HEK293 (cell line): ENCODE measurements around the gene UBE2F.

Experiments
- CTCF ChIA-PET: fragments of 350-600 bp; formaldehyde crosslinking; extraction: SDS; loops from one replicate; lab custom pipeline; 2021; ENCODE audit warnings: antibody characterized with exemption; lab: Yijun Ruan, JAX
- POLR2A ChIA-PET: fragments of 300-600 bp; formaldehyde crosslinking; extraction: SDS; loops from one replicate; lab custom pipeline; 2020; ENCODE audit warnings: antibody characterized with exemption, inconsistent platforms; lab: Yijun Ruan, JAX
- H3K27ac ChIP-seq: fragments of 200-500 bp; sonication (Bioruptor generic); 2 replicates; pipeline ENCODE4 v1.5.1; 2014; ENCODE audit warnings: low read depth, low read length, control low read depth, inconsistent platforms; ENCODE audit errors: extremely low read depth
- H3K36me3 ChIP-seq, 2 experiments: fragments of 200-500 bp in 1 of 2; sonication (Bioruptor generic) in 1 of 2; 1 replicate in 1 of 2; 2 replicates in 1 of 2; pipeline ENCODE4 v1.5.1; 2014 to 2017; ENCODE audit warnings: inconsistent platforms in 2 of 2, low read length in 2 of 2; ENCODE audit not compliant: control insufficient read depth in 2 of 2, insufficient read depth in 1 of 2
- H3K4me1 ChIP-seq: fragments of 200-500 bp; sonication (Bioruptor generic); 2 replicates; pipeline ENCODE4 v1.5.1; 2014; ENCODE audit warnings: mild to moderate bottlenecking, low read length, inconsistent platforms; ENCODE audit not compliant: control insufficient read depth, insufficient read depth
- H3K4me3 ChIP-seq: 2 replicates; pipeline ENCODE4 v1.5.1; 2011; ENCODE audit warnings: low read depth, mild to moderate bottlenecking, control low read depth, low read length, moderate library complexity
- H3K9me3 ChIP-seq: fragments of 200-500 bp; sonication (Bioruptor generic); 2 replicates; pipeline ENCODE4 v1.5.1; 2014; ENCODE audit warnings: low read depth, low read length, inconsistent platforms; ENCODE audit not compliant: control insufficient read depth, insufficient read depth
- HOXA7 ChIP-seq: sonication (generic); formaldehyde crosslinking; IDR thresholded peaks from 2 replicates; pipeline ENCODE4 v1.8.1; 2022; ENCODE audit warnings: missing genetic modification reagents, borderline replicate concordance
- KLF10 ChIP-seq: fragments of 450-650 bp; IDR thresholded peaks from 2 replicates; pipeline ENCODE4 v1.5.1; 2018; ENCODE audit warnings: missing biosample characterization, mild to moderate bottlenecking, missing genetic modification characterization
- KLF16 ChIP-seq: fragments of 450-650 bp; formaldehyde crosslinking; IDR thresholded peaks from 2 replicates; pipeline ENCODE4 v1.5.1; 2017; ENCODE audit warnings: missing biosample characterization, missing genetic modification characterization
- KLF8 ChIP-seq: fragments of 450-650 bp; formaldehyde crosslinking; IDR thresholded peaks from 2 replicates; pipeline ENCODE4 v1.5.1; 2016; ENCODE audit warnings: missing biosample characterization, missing genetic modification characterization
- SCRT1 ChIP-seq: fragments of 450-650 bp; formaldehyde crosslinking; IDR thresholded peaks from 2 replicates; pipeline ENCODE4 v1.5.1; 2016; ENCODE audit warnings: missing biosample characterization, missing genetic modification characterization, borderline replicate concordance
- SETDB1 ChIP-seq: IDR thresholded peaks from one replicate; pipeline ENCODE4 v1.6.1; 2017; ENCODE audit warnings: mild to moderate bottlenecking, low read length, moderate library complexity, mixed read lengths; ENCODE audit not compliant: insufficient read length
- TRIM28 ChIP-seq: IDR thresholded peaks from 2 replicates; pipeline ENCODE4 v1.6.1; 2011; ENCODE audit warnings: low read length, control low read depth, borderline replicate concordance
- YY2 ChIP-seq: fragments of 450-650 bp; formaldehyde crosslinking; IDR thresholded peaks from 2 replicates; pipeline ENCODE4 v1.5.1; 2016; ENCODE audit warnings: missing biosample characterization, missing genetic modification characterization
- ZFHX2 ChIP-seq: fragments of 450-650 bp; formaldehyde crosslinking; conservative IDR thresholded peaks from 2 replicates; pipeline ENCODE4 v1.5.1; 2016; ENCODE audit warnings: missing biosample characterization, missing genetic modification characterization
- ZFP3 ChIP-seq: fragments of 450-650 bp; formaldehyde crosslinking; IDR thresholded peaks from 2 replicates; pipeline ENCODE4 v1.5.1; 2016; ENCODE audit warnings: low read depth, missing biosample characterization, missing genetic modification characterization
- ZNF132 ChIP-seq: fragments of 450-650 bp; formaldehyde crosslinking; IDR thresholded peaks from 2 replicates; pipeline ENCODE4 v1.5.1; 2017; ENCODE audit warnings: missing biosample characterization, missing genetic modification characterization, borderline replicate concordance
- ZNF133 ChIP-seq: fragments of 450-650 bp; formaldehyde crosslinking; IDR thresholded peaks from 2 replicates; pipeline ENCODE4 v1.5.1; 2016; ENCODE audit warnings: missing biosample characterization, missing genetic modification characterization
- ZNF169 ChIP-seq: fragments of 450-650 bp; formaldehyde crosslinking; IDR thresholded peaks from 2 replicates; pipeline ENCODE4 v1.5.1; 2016; ENCODE audit warnings: missing biosample characterization, missing genetic modification characterization
- ZNF19 ChIP-seq: fragments of 450-650 bp; formaldehyde crosslinking; IDR thresholded peaks from 2 replicates; pipeline ENCODE4; 2016; ENCODE audit warnings: missing biosample characterization, missing genetic modification characterization, low read depth
- ZNF2 ChIP-seq: fragments of 450-650 bp; formaldehyde crosslinking; IDR thresholded peaks from 2 replicates; pipeline ENCODE4 v1.5.1; 2016; ENCODE audit warnings: missing biosample characterization, missing genetic modification characterization
- ZNF202 ChIP-seq: fragments of 450-650 bp; formaldehyde crosslinking; IDR thresholded peaks from 2 replicates; pipeline ENCODE4 v1.5.1; 2016; ENCODE audit warnings: missing biosample characterization, missing genetic modification characterization, borderline replicate concordance
- ZNF302 ChIP-seq: fragments of 450-650 bp; formaldehyde crosslinking; IDR thresholded peaks from 2 replicates; pipeline ENCODE4 v1.5.1; 2016; ENCODE audit warnings: missing biosample characterization, missing genetic modification characterization, low read depth
- ZNF433 ChIP-seq: fragments of 450-650 bp; formaldehyde crosslinking; IDR thresholded peaks from 2 replicates; pipeline ENCODE4 v1.5.1; 2016; ENCODE audit warnings: missing biosample characterization, missing genetic modification characterization, low read depth
- ZNF473 ChIP-seq: fragments of 450-650 bp; formaldehyde crosslinking; IDR thresholded peaks from 2 replicates; pipeline ENCODE4 v1.5.1; 2017; ENCODE audit warnings: missing biosample characterization, missing genetic modification characterization
- ZNF544 ChIP-seq: fragments of 450-650 bp; formaldehyde crosslinking; IDR thresholded peaks from 2 replicates; pipeline ENCODE4 v1.5.0; 2017; ENCODE audit warnings: missing biosample characterization, missing genetic modification characterization
- ZNF629 ChIP-seq: fragments of 450-650 bp; formaldehyde crosslinking; IDR thresholded peaks from 2 replicates; pipeline ENCODE4 v1.5.1; 2017; ENCODE audit warnings: missing biosample characterization, missing genetic modification characterization
- ZNF707 ChIP-seq: fragments of 450-650 bp; formaldehyde crosslinking; IDR thresholded peaks from 2 replicates; pipeline ENCODE4 v1.5.1; 2016; ENCODE audit warnings: missing biosample characterization, missing genetic modification characterization
- TF ChIP-seq, protein P1 (sequence below): fragments of 450-650 bp; IDR thresholded peaks from 2 replicates; pipeline ENCODE4 v1.5.1; 2018; ENCODE audit warnings: missing biosample characterization, mild to moderate bottlenecking, missing genetic modification characterization
- TF ChIP-seq, protein P2 (sequence below): fragments of 450-650 bp; formaldehyde crosslinking; IDR thresholded peaks from 2 replicates; pipeline ENCODE4 v1.5.0; 2017; ENCODE audit warnings: missing biosample characterization, missing genetic modification characterization, borderline replicate concordance
- TF ChIP-seq, protein P3 (sequence below): fragments of 450-650 bp; formaldehyde crosslinking; IDR thresholded peaks from 2 replicates; pipeline ENCODE4 v1.5.1; 2016; ENCODE audit warnings: missing biosample characterization, missing genetic modification characterization

Gene UBE2F

DNA sequence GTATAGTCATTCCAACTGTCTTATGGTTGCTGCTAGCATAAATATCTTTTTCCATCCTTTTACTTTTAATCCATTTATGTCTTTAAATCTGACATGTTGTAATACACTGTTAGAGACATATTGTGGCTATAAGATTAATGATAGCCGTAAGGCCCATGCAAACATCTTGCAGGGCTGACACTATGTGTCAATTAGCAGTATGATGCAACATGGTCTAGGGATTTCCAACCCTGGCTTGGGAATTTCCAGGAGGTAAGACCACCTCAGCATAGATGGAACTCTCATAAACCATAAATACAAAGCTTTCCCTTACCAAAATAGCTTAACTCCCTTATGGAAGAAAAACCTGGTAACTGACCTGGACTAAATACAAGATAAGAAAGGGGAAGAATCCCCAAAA is 110.5 kb downstream of the UBE2F start:
- Histone ChIP-seq H3K4me1 (no peaks in the 10 kb centered on the region), H3K27ac (peak overlapping the region; percentile 42; the same call in 1 of the 2 replicates), H3K4me3 (no peak overlapping the region), H3K9me3 (no peaks in the 10 kb centered on the region), H3K36me3 (peaks cover 26 to 65% of the 10 kb centered on the region in 2 experiments)
- CTCF ChIA-PET, result interaction anchor here (0.6 to 0.7 kb wide), 2 partner anchors 81 to 565 kb away, joined by 3 read pairs; no protein-coding TSS in a partner anchor
- POLR2A ChIA-PET, result no interaction called here
- TF ChIP-seq, protein P1, sequence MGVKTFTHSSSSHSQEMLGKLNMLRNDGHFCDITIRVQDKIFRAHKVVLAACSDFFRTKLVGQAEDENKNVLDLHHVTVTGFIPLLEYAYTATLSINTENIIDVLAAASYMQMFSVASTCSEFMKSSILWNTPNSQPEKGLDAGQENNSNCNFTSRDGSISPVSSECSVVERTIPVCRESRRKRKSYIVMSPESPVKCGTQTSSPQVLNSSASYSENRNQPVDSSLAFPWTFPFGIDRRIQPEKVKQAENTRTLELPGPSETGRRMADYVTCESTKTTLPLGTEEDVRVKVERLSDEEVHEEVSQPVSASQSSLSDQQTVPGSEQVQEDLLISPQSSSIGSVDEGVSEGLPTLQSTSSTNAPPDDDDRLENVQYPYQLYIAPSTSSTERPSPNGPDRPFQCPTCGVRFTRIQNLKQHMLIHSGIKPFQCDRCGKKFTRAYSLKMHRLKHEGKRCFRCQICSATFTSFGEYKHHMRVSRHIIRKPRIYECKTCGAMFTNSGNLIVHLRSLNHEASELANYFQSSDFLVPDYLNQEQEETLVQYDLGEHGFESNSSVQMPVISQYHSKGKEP, result 0 out of 2 replicates have a peak, but pooled peaks have one; percentile 20
- TF ChIP-seq TRIM28 (peak; percentile 32; the same call in 1 of the 2 replicates), YY2 (no peak), ZFHX2 (tag by site-specific recombination) (no peak), ZNF19 (tag by site-specific recombination) (no peak), SCRT1 (no peak)
- TF ChIP-seq, protein P2, sequence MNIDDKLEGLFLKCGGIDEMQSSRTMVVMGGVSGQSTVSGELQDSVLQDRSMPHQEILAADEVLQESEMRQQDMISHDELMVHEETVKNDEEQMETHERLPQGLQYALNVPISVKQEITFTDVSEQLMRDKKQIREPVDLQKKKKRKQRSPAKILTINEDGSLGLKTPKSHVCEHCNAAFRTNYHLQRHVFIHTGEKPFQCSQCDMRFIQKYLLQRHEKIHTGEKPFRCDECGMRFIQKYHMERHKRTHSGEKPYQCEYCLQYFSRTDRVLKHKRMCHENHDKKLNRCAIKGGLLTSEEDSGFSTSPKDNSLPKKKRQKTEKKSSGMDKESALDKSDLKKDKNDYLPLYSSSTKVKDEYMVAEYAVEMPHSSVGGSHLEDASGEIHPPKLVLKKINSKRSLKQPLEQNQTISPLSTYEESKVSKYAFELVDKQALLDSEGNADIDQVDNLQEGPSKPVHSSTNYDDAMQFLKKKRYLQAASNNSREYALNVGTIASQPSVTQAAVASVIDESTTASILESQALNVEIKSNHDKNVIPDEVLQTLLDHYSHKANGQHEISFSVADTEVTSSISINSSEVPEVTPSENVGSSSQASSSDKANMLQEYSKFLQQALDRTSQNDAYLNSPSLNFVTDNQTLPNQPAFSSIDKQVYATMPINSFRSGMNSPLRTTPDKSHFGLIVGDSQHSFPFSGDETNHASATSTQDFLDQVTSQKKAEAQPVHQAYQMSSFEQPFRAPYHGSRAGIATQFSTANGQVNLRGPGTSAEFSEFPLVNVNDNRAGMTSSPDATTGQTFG (tag by site-specific recombination), result no peak

DNA sequence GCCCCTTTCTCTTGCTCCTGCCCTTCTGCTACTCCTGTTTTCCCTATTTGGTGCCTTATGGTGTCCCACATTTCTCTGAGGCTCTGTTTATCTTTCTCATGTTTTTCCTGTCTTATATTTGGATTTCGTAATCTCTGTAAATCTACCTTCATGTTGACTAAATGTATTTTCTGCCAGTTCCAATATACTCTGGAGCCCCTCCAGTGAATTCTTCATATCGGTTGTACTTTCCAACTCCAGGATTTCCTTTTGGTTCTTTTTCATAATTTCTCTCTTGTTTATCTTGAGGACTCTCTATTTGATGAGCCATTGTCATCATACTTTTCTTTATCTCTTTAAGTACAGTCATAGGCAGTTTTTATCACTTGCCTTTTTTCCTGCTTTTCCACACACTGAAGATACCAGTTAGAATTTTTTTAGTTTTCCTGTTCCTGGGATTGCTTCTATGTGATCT is 113.1 kb downstream of the UBE2F start:
- ChIA-PET POLR2A (no interaction called here), CTCF (no interaction called here)
- no peak overlapping the region for H3K27ac ChIP-seq
- no peaks in the 10 kb centered on the region for H3K4me1 ChIP-seq
- peaks cover 22 to 62% of the 10 kb centered on the region in 2 experiments for H3K36me3 ChIP-seq
- H3K9me3 ChIP-seq, result no peaks in the 10 kb centered on the region
- TF ChIP-seq ZNF2 (tag by site-specific recombination), result no peak
- TF ChIP-seq SETDB1, result peak; percentile 75
- no peak overlapping the region for H3K4me3 ChIP-seq

DNA sequence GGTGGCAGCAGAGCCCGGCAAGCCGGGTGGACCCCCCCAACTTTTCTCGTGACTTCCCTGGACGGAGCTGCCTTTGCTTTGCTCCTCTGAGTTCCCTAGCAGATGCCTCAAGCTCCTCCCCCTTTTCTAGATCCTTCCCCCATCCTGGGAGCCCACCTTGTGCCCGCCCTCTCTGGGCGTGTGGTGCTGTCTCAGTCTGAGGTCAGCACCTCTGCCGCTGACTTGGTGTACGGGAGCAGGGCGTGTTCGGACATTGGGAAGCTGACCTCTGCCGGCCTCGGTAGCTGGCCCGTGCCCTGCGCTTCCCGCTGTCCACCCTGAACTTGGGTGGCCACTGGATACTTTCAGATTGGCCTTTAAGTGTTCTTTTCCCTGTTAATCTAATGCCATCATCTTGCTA is 113.7 kb downstream of the UBE2F start:
- no peak for TF ChIP-seq ZNF629
- TF ChIP-seq HOXA7, result no peak
- TF ChIP-seq ZNF132 (tag by site-specific recombination), result no peak
- TF ChIP-seq ZFP3, result no peak
- no peak for TF ChIP-seq KLF8 (tag by site-specific recombination)
- TF ChIP-seq ZNF133 (tag by site-specific recombination), result no peak
- no peak for TF ChIP-seq ZNF473 (tag by site-specific recombination)
- TF ChIP-seq SETDB1, result no peak
- TF ChIP-seq ZNF544 (tag by site-specific recombination), result no peak
- no peak for TF ChIP-seq ZNF707 (tag by site-specific recombination)
- no peak for TF ChIP-seq KLF16 (tag by site-specific recombination)
- TF ChIP-seq ZNF169 (tag by site-specific recombination), result no peak
- TF ChIP-seq KLF10 (tag by site-specific recombination), result no peak
- no peak for TF ChIP-seq ZNF202 (tag by site-specific recombination)
- TF ChIP-seq, protein P3, sequence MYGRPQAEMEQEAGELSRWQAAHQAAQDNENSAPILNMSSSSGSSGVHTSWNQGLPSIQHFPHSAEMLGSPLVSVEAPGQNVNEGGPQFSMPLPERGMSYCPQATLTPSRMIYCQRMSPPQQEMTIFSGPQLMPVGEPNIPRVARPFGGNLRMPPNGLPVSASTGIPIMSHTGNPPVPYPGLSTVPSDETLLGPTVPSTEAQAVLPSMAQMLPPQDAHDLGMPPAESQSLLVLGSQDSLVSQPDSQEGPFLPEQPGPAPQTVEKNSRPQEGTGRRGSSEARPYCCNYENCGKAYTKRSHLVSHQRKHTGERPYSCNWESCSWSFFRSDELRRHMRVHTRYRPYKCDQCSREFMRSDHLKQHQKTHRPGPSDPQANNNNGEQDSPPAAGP (tag by site-specific recombination), result no peak
- no peak for TF ChIP-seq ZNF433 (tag by site-specific recombination)
- no peak for TF ChIP-seq ZNF302
- Histone ChIP-seq H3K36me3 (peaks cover 27 to 66% of the 10 kb centered on the region in 2 experiments), H3K27ac (no peak overlapping the region), H3K9me3 (no peaks in the 10 kb centered on the region), H3K4me1 (no peaks in the 10 kb centered on the region), H3K4me3 (no peak overlapping the region)
- ChIA-PET CTCF (no interaction called here), POLR2A (no interaction called here)
